HG03378 (cell line): ENCODE measurements around the gene PADI3.

Source experiments
- ATAC-seq: cut with Tn5 transposase; IDR thresholded peaks from one replicate; pipeline ENCODE4 v1.9.1; 2021; ENCODE audit warnings: mild to moderate bottlenecking, moderate library complexity; ENCODE audit not compliant: unreplicated experiment

The PADI3 gene

DNA sequence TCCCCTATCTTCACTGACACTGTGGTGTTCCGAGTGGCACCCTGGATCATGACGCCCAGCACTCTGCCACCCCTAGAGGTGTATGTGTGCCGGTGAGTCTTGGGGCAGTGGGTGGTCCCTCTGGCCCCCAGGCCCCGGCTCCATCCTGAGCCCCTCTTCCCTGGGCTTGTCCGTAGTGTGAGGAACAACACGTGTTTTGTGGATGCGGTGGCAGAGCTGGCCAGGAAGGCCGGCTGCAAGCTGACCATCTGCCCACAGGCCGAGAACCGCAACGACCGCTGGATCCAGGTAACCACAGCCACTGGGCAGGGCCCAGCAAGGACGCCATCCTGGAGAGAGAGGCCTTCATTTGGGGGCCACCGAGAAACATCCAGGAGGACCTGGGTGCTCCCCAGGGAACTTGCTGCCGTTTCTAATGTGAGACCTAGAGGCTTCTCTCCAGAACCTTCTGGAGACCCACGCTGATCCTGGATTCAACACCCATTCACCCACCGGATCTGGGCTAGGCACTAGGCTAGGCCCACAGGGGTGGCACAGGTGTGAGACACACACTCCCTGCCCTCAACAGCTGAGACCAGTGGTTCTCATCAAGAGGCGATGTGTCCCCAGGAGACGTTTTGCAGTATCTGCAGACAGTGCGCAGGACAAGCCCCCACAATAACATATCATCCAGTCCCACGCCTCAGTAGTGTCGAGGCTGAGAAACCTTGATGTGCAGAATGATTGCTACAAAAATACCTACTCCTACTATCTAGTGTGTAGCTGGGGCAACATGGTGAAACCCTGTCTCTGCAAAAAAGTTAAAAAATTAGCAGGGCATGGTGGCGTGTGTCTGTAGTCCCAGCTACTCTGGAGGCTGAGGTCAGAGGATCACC is 22.2 kb downstream of the PADI3 start:
- ATAC-seq, result no peak

DNA sequence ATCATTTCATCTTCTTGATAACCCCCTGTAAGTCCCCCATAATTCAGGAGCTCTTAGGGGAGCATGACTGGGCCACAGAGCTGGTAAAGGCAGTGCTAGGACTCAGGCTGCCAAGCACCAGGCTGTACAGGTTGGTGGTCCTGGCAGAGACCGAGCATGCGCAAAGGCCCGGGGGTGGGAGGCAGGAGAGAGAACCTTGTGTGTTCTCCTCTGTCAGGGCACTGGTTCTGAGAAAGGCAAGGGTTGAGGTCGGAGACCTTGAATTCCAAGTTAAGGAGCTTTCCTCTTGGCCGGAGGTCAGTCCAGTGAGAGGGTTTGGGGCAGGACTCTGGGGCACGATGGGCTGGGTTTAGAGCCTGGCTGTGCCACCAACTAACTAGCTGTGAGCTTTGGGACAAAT is 23.2 kb downstream of the PADI3 start:
- no peak for ATAC-seq

DNA sequence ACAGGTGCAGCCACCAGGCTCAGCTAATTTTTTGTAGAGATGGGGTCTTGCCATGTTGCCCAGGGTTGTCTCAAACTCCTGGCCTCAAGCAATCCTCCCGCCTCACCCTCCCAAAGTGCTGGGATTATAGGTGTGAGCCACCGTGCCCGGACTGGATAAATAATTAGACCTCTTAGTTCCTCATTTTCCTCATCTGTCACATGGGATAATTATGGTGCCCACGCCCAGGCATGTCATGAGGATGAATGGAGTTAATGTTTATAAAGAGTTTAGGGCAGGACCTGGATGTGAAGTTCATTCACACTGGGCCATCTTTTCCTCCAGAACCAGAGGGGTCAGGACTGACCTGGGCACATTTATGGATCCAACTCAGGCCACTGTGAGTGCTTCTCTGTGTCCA is 23.7 kb downstream of the PADI3 start:
- no peak for ATAC-seq

DNA sequence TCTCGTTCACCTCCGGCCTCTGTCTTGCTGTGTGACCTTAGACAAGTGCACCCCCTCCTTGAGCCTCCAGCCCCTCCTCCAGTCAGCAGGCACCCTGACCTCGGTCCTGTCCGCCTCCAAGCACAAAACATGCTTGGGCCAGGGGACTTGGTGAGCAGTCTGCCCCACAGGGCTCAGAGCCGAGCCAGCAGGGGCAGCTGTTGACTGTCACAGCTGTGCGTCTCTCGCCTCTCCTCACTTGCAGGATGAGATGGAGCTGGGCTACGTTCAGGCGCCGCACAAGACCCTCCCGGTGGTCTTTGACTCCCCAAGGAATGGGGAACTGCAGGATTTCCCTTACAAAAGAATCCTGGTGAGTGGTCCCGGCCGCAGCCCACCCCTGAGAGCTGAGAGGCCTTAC is 24.2 kb downstream of the PADI3 start:
- ATAC-seq, result no peak

DNA sequence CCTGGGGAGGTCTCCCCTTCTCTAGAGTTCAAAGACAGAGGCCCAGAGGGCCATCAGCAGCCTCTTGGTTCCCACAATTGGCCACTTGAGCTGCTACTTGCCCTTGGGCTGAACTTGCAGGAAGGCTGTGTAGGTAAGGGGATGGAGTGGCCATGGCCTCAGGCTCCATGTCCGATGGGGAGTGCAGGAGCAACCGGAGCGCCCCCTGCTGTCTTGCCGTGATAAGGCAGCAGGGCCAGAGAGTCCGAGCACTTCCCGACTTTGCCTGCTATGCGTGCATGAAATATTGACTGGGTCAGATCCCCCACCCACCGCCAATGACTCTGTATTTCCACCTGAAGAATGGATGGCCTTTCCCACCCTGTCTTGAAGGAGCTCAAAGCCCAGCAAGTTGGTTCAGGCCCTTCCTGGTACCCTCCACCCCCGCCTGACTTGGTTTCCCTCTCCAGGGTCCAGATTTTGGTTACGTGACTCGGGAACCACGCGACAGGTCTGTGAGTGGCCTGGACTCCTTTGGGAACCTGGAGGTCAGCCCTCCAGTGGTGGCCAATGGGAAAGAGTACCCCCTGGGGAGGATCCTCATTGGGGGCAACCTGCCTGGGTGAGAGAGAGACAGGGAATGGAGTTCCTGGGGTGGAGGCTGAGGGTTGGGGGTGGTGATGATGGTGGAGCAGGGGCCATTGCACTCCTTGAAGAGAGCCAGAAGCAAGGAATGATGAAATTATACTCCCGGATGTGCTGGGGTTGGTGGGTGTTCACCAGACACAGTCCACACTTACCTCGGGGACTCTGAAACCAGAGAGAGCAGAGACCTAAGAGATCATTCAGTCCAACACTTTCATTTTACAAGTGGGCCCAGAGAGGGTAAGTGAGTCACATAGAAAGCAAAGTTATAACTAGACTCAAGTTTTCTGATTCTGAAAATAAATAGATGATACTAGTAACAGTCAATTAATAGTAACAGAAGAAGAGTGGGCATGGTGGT is 25.6 kb downstream of the PADI3 start:
- no peak for ATAC-seq

DNA sequence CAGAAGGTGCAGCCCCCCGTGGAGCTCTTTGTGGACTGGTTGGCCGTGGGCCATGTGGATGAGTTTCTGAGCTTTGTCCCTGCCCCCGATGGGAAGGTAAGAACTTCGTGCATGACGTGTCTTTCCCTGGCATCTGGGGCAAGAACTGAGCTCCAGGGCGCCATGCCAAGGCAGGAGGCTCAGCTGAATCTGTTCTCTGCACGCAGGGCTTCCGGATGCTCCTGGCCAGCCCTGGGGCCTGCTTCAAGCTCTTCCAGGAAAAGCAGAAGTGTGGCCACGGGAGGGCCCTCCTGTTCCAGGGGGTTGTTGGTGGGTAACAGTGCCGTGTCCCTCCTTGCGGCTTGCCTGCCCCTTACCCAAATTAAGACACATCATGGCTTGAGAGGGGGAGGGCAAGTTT is 27.7 kb downstream of the PADI3 start:
- no peak for ATAC-seq

DNA sequence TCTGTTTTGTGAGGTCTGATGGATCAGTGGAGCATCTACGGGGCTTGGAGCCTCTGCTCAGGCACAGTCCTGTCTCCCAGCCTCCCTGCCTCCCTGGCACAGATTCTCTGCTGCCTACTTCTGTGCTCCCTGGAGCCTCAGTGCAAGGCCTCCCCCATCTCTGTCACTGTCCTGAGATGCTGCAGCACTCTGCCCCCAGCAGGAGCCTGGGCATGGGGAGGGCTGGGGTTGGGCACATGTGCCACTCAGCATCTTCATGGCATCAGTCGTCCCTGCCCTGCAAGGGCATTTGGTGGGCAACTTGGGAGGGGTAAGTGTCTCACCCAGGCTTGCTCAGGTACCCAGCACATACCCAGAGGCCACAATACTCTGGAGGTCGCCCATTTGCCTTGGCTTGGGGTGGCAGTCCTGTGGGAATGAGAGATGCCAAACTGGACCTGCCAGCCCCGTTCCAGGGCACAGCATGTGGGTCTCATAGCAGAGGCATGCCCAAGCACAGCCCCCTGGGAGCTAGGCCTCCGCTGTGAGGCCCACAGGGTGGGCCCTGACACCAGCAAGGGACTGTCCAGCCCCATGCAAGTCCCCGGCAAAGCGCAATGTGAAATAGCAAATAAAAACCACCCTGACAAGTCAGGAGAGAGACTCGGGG is 28.7 kb downstream of the PADI3 start:
- ATAC-seq, result no peak

DNA sequence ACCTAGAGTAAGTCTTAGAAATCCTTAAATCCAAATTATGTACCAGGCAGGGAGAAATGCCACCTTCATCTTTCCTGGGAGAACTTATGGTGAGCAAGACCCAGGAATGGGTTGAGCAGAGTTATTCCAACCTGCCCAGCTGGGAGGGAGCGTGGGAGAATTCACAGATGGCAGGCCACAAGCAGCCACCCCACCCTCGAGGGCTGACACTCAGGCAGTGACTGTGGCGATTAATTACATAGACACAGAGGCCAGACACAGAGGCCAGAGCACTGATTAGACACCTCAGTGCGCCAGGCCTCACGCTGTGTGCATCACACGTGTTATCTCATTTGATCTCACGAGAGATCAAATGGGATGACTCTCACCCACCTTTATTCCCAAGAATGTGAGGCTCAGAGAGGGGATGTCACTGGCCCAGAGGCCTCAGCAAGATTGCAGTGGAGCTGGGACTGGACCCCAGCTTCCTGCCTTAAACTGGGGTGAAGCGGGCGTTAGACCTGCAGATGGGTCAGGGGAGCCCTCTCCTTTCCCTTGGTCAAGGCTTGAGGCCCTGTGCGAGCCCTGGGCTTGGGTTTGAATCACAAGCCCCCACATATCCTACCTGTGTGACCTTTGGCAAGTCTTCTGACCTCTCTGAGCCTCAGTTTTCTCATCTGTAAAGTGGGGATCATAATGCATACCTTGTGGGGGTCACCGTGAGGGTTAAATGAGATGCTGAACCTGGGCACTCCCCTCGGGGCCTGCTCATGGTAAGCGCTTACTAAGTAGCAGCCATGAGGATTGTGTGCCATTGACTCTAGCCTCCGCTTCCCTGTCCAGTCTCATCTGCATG is 30.3 kb downstream of the PADI3 start:
- no peak for ATAC-seq

DNA sequence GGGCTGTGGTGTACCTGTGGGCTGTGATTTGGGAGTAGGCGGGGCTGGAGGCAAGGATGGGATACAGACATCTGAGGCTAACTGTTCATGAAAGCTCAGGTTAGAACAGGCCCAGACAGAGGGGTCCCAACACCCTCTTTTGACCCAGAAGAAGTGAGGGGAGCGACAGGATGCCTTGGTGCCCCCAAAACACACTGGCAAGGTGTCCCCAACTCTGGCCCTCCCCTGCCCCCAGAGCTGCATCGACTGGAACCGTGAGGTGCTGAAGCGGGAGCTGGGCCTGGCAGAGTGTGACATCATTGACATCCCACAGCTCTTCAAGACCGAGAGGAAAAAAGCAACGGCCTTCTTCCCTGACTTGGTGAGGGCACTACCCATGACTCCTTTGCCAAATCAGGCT is 31.5 kb downstream of the PADI3 start:
- ATAC-seq, result no peak

DNA sequence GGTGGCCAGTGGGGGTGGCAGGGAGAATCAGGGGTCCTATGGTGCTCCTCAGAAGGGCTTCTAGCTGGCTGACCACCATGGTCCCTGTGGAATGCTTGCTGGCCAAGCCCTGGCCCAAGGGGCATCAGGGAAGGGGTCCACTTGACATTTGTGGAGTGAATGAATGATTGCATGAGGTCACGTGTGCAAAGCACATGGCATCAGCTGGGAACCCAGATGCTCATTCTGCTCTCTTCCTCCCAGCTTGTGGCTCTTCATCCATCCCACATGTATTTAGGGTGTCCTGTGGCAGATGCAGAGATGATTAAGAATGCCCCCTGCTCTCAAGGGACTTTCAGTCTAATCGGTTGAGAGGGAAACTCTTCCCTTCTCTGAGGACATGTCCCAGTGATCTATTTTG is 32.0 kb downstream of the PADI3 start:
- no peak for ATAC-seq

DNA sequence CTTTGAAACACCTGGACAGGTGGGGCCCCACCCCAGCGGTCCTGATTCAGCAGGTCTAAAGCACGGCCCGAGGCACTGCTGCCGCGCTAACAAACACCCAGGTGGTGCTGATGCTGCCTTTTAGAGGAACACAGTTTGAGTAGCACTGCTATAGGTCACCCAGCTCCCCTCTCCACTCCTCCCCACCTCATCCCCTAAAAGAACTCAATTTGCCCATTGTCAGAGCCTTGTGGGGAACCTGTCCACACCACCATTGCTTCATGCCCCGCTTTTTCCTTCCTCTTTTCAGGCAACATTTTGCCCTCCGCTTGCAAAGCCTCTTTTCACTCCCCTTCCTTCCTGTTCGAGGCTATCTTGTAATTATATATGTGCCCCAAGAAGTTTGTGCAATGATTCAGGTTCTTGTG is 32.9 kb downstream of the PADI3 start:
- ATAC-seq, result no peak

DNA sequence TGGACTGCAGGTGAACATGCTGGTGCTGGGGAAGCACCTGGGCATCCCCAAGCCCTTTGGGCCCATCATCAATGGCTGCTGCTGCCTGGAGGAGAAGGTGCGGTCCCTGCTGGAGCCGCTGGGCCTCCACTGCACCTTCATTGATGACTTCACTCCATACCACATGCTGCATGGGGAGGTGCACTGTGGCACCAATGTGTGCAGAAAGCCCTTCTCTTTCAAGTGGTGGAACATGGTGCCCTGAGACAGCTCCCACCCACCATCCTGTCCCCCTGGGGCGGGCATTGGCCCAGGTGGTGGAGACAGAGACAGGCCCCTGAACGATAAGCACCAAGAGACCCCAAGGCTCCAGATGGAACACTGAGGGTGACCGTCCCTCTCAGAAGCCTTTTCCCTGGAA is 33.9 kb downstream of the PADI3 start:
- no peak for ATAC-seq

DNA sequence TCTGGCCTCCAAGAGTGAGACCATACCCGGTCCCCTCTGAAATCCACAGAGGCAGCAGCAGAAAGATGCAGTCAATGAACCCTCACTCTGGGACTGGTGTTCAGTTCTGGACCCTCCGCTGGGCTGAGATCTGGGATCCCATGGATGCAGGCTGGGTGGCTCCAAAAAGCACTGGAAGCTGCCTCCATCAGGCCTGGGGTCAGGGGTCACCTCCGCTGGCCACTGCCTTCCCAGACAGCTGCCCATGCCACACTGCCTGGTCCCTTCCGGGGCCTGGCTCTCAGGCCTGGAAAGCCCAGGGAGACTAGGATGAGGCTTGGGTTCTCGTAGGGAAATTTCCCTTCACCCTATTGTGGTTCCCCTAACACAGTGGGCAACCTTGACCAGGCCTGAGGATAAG is 37.7 kb downstream of the PADI3 start:
- ATAC-seq, result no peak

DNA sequence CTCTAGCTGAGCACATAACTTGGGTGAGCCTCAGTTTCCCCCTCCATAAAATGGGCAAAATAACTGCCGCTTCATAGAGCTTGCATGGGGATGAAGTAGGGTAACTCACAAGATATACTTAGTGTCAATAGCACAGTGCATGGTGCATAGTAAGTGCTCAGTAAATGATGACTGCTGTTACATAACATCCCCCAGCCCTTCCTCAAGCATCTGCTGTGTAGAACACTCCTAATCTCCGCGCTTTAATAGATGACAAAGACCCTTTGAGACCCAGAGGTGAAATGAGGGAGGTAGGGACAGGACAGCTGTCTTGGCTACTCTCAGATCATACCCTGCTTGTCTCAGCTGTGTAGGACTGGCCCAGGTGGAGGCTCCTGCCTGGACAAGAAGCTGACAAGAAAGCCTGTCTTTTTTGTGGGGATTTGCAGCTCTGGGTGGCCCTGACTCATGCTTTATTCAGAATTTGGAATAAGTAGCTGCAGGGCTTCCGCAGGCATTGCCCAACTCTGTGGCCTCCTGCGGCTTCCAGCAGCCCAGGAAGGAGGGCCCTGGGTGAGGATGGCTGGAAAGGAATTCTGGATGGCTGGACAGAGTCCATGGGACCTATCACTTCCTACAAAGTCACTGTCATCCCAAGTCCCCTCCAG is 38.4 kb downstream of the PADI3 start:
- ATAC-seq, result no peak

DNA sequence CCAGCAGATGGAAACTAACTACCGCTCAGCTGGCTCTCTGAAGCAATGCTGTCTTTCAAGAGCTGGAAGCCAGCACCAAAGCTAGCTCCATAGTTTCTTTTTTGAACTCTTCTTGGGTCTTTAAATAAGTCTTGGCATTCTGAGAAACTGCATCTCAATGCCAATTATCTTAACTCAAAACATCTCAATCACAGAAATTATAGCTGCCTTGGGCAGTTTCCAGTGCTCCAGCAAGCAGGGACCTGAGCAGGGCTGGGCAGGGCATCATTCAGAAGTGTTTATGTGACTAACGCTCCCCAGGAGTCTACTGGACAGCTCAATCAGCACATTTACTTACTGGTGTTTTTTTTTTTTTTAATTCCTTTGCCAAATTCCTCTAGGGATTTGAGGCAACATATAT is 40.8 kb downstream of the PADI3 start:
- no peak for ATAC-seq

DNA sequence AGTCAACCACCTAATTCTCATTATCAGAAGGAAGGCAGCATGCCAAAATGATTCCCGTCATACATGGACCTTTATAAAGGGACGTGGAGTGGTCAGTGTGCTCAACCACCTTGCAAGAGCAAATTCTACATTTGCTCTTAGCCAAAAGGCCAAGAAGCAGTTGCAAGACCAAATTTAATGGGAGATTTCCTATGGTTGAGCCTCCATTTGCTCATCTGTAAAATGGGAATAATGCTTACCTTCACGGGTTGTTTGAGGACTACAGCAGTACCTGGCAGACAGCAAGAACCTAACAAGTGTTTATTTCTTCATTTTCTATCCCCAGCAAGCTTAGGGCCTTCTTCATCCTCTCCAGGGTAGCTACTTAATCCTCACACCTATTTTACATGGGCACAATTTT is 41.7 kb downstream of the PADI3 start:
- no peak for ATAC-seq

DNA sequence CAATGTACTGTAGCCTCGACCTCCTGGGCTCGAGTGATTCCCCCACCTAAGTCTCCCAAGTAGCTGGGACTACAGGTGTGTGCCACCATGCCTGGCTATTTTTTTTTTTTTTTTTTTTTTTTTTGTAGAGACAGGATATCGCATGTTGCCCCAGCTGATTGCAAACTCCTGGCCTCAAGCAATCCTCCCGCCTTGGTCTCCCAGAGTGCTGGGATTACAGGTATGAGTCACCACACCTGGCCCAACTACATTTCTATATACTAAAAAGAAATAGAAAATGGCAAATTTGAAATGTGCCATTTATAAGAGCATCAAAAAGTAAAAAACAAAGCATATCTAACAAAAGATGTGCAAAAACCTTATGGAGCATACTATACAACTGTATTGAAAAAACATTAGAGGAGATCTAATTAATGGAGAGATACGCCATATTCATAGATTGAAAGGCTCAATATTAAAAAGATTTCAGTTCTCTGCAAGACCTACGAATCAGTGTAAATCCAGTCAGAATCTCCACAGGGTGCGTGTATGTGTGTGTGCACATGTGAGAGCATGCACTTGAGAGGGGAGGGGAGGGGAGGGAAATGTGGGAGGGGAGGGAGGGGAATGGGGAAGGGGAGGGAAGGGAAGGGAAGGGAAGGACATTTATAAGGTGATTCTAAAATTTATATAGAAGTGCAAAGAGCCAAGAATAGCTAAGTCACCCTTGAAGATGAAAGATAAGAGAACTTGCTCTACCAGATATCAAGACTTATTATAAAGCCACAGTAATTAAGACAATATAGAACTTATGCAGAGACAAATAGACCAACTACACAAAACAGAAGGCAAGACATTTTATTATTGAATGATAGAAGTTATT is 43.6 kb downstream of the PADI3 start:
- ATAC-seq, result no peak

DNA sequence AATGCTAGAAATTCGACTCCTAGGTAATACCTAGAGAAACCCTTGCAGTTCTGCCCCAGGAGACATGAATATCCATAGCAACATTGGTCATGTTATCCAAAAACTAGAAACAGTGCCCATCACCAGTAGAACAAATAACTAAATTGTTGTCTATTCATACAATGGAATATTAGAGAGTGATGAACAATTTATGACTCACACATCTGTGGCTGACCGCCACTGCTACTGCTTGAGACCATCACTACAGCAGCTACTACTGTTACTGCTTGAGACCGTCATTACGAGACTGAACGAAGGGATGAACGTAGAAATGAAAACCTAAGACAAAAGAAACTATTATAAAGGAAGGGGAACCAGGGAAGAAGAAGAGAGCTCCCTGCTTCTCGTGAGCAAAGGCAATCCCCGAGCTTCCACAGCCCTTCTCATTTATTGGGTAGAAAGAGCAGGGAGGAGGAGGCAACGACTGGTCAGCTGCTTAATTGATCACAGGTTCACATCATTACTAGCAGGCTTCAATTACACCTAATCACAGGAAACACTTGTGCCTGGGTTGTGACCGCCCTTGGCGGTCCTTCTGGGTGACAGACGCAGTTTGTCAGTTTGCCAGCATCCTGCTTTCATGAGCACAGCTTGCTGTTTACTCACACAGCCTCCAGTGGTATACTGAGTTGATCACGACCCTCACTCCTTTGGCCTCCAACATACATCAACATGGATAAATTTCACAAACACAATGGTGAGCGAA is 45.0 kb downstream of the PADI3 start:
- ATAC-seq, result no peak
